Endothelial cell of umbilical vein (primary cell): ENCODE results near the gene TCEANC. TPM values are rescaled to one million over a fixed set of nuclear protein-coding genes. Genes with fewer than 3 reads are reported as not detected.

Experiments
- BruUV-seq: library from RNA; stranded (reverse); fragments of 400-500 nt; replicated peaks from 2 replicates; lab custom pipeline; 2021; lab: Mats Ljungman, UMichigan
- CTCF ChIA-PET: fragments of 300-600, 350-600 bp; sonication (Branson Sonifier 250); formaldehyde crosslinking; loops from one replicate; lab custom pipeline; 2021; ENCODE audit warnings: antibody characterized with exemption, inconsistent platforms; lab: Charles Lee
- POLR2A ChIA-PET: fragments of 300-600, 350-600 bp; sonication (Branson Sonifier 250); formaldehyde crosslinking; loops from one replicate; lab custom pipeline; 2021; ENCODE audit warnings: antibody characterized with exemption, inconsistent platforms; lab: Charles Lee
- DNase-seq: peaks from one replicate; pipeline ENCODE4 v3.0.0-alpha.2; 2011; ENCODE audit warnings: low read depth, low spot score
- FAIRE-seq: peaks from 2 replicates; lab custom pipeline; 2011; peaks lifted over from hg19 to GRCh38; lab: Jason Lieb, UNC
- H2AFZ ChIP-seq: 2 replicates; pipeline ENCODE4 v1.6.0; 2012; ENCODE audit warnings: low read depth, low read length, control low read depth, inconsistent platforms
- H3K27ac ChIP-seq: 2 replicates; pipeline ENCODE4 v1.5.1; 2011; ENCODE audit warnings: low read depth, mild to moderate bottlenecking, control low read depth, low read length, moderate library complexity; ENCODE audit not compliant: insufficient read depth
- H3K27me3 ChIP-seq, 2 experiments: 2 replicates each; pipeline versions ENCODE4 v1.6.0 to v1.6.1; 2011; ENCODE audit warnings: low read length in 2 of 2, mixed read lengths in 1 of 2; ENCODE audit not compliant: control insufficient read depth in 2 of 2, insufficient read depth in 2 of 2
- H3K36me3 ChIP-seq, 2 experiments: 2 replicates in 1 of 2; 3 replicates in 1 of 2; pipeline ENCODE4 v1.5.1; 2011; ENCODE audit warnings: low read length in 2 of 2, mild to moderate bottlenecking in 1 of 2, moderate library complexity in 1 of 2; ENCODE audit not compliant: control insufficient read depth in 2 of 2, insufficient read depth in 2 of 2; ENCODE audit errors: extremely low read depth in 1 of 2
- H3K4me1 ChIP-seq: 3 replicates; pipeline ENCODE4 v1.5.1; 2011; ENCODE audit warnings: mild to moderate bottlenecking, low read length; ENCODE audit not compliant: control insufficient read depth, insufficient read depth; ENCODE audit errors: extremely low read depth
- H3K4me2 ChIP-seq: 2 replicates; pipeline ENCODE4 v1.6.1; 2011; ENCODE audit warnings: low read length, control low read depth, mixed read lengths; ENCODE audit not compliant: insufficient read depth
- H3K4me3 ChIP-seq, 3 experiments: fragments of 200-600 bp in 1 of 3; sonication (generic), shearing (Covaris generic) in 1 of 3; replicated peaks in 1 of 3; 2 replicates each; pipeline ENCODE4 v1.5.1; 2011 to 2016; ENCODE audit warnings: control low read depth in 3 of 3, low read length in 3 of 3, mild to moderate bottlenecking in 2 of 3, inconsistent platforms in 1 of 3, low read depth in 1 of 3, moderate library complexity in 1 of 3; ENCODE audit not compliant: insufficient read depth in 1 of 3
- H3K79me2 ChIP-seq: 2 replicates; pipeline ENCODE4 v1.6.0; 2012; ENCODE audit warnings: low read length, inconsistent platforms; ENCODE audit not compliant: control insufficient read depth, insufficient read depth
- H3K9ac ChIP-seq: replicated peaks from 2 replicates; pipeline ENCODE3; 2011; ENCODE audit warnings: low read length, control low read depth; ENCODE audit not compliant: insufficient read depth; ENCODE audit errors: extremely low read depth
- H3K9me1 ChIP-seq: replicated peaks from 3 replicates; pipeline ENCODE4 v1.6.0; 2011; ENCODE audit warnings: mild to moderate bottlenecking, low read length; ENCODE audit not compliant: control insufficient read depth, insufficient read depth; ENCODE audit errors: extremely low read depth
- H3K9me3 ChIP-seq: replicated peaks from 2 replicates; pipeline ENCODE4 v1.5.1; 2012; ENCODE audit warnings: low read length, inconsistent platforms; ENCODE audit not compliant: control insufficient read depth, insufficient read depth
- H4K20me1 ChIP-seq: replicated peaks from 2 replicates; pipeline ENCODE3; 2011; ENCODE audit warnings: mild to moderate bottlenecking, low read length; ENCODE audit not compliant: control insufficient read depth, insufficient read depth; ENCODE audit errors: extremely low read depth
- EZH2 ChIP-seq: IDR thresholded peaks from 2 replicates; pipeline ENCODE4 v1.6.1; 2012; ENCODE audit warnings: borderline replicate concordance, low read depth, mild to moderate bottlenecking, moderate library complexity, low read length, inconsistent platforms; ENCODE audit not compliant: severe bottlenecking
- FOS ChIP-seq: IDR thresholded peaks from 2 replicates; pipeline ENCODE4 v1.6.1; 2011; ENCODE audit warnings: mild to moderate bottlenecking, low read length, moderate library complexity, borderline replicate concordance; ENCODE audit not compliant: insufficient read depth
- GATA2 ChIP-seq: IDR thresholded peaks from 2 replicates; pipeline ENCODE4 v1.7.0; 2011; ENCODE audit warnings: low read depth, mild to moderate bottlenecking, moderate library complexity, mixed read lengths, low read length; ENCODE audit not compliant: insufficient read length, insufficient read depth
- JUN ChIP-seq: IDR thresholded peaks from 2 replicates; pipeline ENCODE4 v1.6.1; 2011; ENCODE audit warnings: borderline replicate concordance, low read depth; ENCODE audit not compliant: insufficient read length, insufficient read depth
- MYC ChIP-seq: IDR thresholded peaks from one replicate; pipeline ENCODE4 v1.6.1; 2011; ENCODE audit warnings: mild to moderate bottlenecking, low read depth, low read length
- POLR2AphosphoS5 ChIP-seq: IDR thresholded peaks from 2 replicates; pipeline ENCODE4 v1.6.1; 2012; ENCODE audit warnings: low read depth, mild to moderate bottlenecking, control low read depth, low read length, moderate library complexity; ENCODE audit not compliant: insufficient read depth
- dilution Hi-C: fragments of 300-500 bp; cut with MboI; formaldehyde crosslinking; loops from one replicate; pipeline ENCODE4 v1.15.0; 2019; ENCODE audit warnings: low sequenced_read_pairs; ENCODE audit not compliant: extremely low pct_ligation_motif_present
- intact Hi-C: fragments of 100-400 bp; cut with micrococcal nuclease; formaldehyde crosslinking; loops from one replicate; pipeline ENCODE4 v1.10.0; 2022
- polyA plus RNA-seq, 4 experiments: library from polyadenylated mRNA; depleted of rRNA in 3 of 4; stranded (reverse) in 3 of 4; unstranded in 1 of 4; fragments of >200 nt; gene quantifications; 2 replicates each; pipeline versions ENCODE4 v1.2.1 to v1.2.3, GENCODE V29; 2011 to 2012; ENCODE audit warnings: missing spikeins in 1 of 4
- total RNA-seq: library from RNA; stranded (reverse); gene quantifications from 2 replicates; pipeline ENCODE4 v1.2.3, GENCODE V29; 2021
- TF ChIP-seq, protein P1 (sequence below), 2 donors: IDR thresholded peaks; 1 replicate in 1 of 2; 2 replicates in 1 of 2; pipeline ENCODE4 v1.5.1; 2011; ENCODE audit warnings: low read length in 2 of 2, mild to moderate bottlenecking in 2 of 2, moderate library complexity in 2 of 2, control low read depth in 1 of 2, inconsistent platforms in 1 of 2, low read depth in 1 of 2; ENCODE audit not compliant: insufficient read depth in 1 of 2; ENCODE audit errors: extremely low read depth in 1 of 2

Gene TCEANC
- total and polyA plus RNA-seq, 2 donors (not counting 3 experiments of a cell fraction or from before 2014, with no cell fraction given) = 0.32 to 0.75 TPM

DNA sequence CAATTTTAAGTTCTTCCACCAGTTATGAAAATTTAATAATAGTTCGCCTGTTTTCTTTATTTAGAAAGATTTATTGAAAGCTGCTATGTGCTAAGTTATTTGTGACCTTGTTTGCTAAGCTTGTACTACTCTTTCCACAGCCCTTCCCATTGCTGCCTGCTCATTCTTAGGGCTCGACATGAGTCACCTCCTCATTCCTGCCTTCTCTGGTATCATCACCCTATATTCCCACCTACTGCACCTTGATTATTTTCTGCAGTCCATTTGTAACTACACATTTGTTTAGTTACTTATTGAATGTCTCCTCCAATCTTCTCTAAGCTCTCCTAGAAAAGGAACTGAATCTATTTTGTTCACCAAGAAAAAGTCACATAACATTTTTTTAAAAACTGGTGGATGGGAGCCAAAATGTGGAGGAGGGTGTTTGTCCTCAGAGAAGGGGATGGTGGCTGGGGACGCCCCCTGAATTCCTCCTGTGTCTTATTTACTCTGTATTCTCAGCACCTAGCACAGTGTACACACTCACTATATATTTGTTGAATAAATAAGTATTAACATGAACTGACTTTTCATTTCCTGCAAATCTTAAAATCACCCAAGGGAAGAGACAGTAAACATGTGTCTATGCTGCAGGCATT, 32.3 kb downstream of the TCEANC start:
- no TSS peak for BruUV-seq
- H3K9me1 ChIP-seq = no peaks in the 10 kb centered on the region
- no peak overlapping the region for H3K9ac ChIP-seq
- peaks cover 8% of the 10 kb centered on the region for H3K79me2 ChIP-seq
- CTCF ChIA-PET = interaction anchor here (1.2 kb wide), 1 partner anchor 10 kb away, joined by 3 read pairs; no protein-coding TSS in a partner anchor
- H3K4me1 ChIP-seq = peaks cover 4% of the 10 kb centered on the region
- POLR2A ChIA-PET = no interaction called here
- H2AFZ ChIP-seq = no peak overlapping the region
- dilution Hi-C loops = no loop called here
- H3K4me3 ChIP-seq = no peak overlapping the region
- H3K27ac ChIP-seq = no peak overlapping the region
- no peak overlapping the region for H3K4me2 ChIP-seq
- TF ChIP-seq FOS (no peak), MYC (no peak), EZH2 (no peak), POLR2AphosphoS5 (no peak), JUN (no peak), GATA2 (no peak)
- TF ChIP-seq, protein P1, sequence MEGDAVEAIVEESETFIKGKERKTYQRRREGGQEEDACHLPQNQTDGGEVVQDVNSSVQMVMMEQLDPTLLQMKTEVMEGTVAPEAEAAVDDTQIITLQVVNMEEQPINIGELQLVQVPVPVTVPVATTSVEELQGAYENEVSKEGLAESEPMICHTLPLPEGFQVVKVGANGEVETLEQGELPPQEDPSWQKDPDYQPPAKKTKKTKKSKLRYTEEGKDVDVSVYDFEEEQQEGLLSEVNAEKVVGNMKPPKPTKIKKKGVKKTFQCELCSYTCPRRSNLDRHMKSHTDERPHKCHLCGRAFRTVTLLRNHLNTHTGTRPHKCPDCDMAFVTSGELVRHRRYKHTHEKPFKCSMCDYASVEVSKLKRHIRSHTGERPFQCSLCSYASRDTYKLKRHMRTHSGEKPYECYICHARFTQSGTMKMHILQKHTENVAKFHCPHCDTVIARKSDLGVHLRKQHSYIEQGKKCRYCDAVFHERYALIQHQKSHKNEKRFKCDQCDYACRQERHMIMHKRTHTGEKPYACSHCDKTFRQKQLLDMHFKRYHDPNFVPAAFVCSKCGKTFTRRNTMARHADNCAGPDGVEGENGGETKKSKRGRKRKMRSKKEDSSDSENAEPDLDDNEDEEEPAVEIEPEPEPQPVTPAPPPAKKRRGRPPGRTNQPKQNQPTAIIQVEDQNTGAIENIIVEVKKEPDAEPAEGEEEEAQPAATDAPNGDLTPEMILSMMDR (IDR thresholded peaks at IDR 0.05; ENCODE audit: extremely low read depth in 1 of 2, insufficient read depth in 1 of 2, low read depth in 1 of 2, low read length in 2 of 2) = no peak
- FAIRE-seq (no peak), DNase-seq (no peak)
- no peaks in the 10 kb centered on the region for H3K27me3 ChIP-seq
- intact Hi-C loops = no loop called here
- no peaks in the 10 kb centered on the region for H4K20me1 ChIP-seq
- H3K36me3 ChIP-seq = no peaks in the 10 kb centered on the region
- no peaks in the 10 kb centered on the region for H3K9me3 ChIP-seq
